ENCODE measurements around the gene FBXW7. TPM values are rescaled to one million over a fixed set of nuclear protein-coding genes. Genes with fewer than 3 reads are reported as not detected.

Gene FBXW7
- total and polyA plus RNA-seq, 2 donors (not counting 1 experiment from before 2014, with no cell fraction given), result 16.3 to 68.7 TPM

GRCh38 chr4:152523731-152524130 lies 12.2 kb downstream of the FBXW7 start:
- Histone ChIP-seq H3K4me2 (ENCODE audit: extremely low read depth, insufficient read depth, low read length) (no peak overlapping the region), H3K27me3 (ENCODE audit: control insufficient read depth, insufficient read depth, low read length) (no peaks in the 10 kb centered on the region), H3K79me2 (ENCODE audit: control insufficient read depth, insufficient read depth, low read length) (peaks cover 22% of the 10 kb centered on the region), H3K9me3 (ENCODE audit: control insufficient read depth, insufficient read depth, low read depth, low read length) (no peaks in the 10 kb centered on the region), H3K4me3 (replicated peaks in 1 of 4; ENCODE audit: control extremely low read depth in 1 of 4, insufficient read depth in 1 of 4, low read depth in 3 of 4, low read length in 4 of 4) (no peak overlapping the region), H3K9ac (ENCODE audit: insufficient read depth, low read length) (no peak overlapping the region), H3K27ac (ENCODE audit: insufficient read depth, low read length) (no peak overlapping the region), H2AFZ (ENCODE audit: low read length) (no peak overlapping the region), H3K4me1 (ENCODE audit: control insufficient read depth, extremely low read depth, insufficient read depth, low read length) (no peaks in the 10 kb centered on the region), H4K20me1 (ENCODE audit: control insufficient read depth, extremely low read depth, insufficient read depth, low read length) (no peaks in the 10 kb centered on the region), H3K36me3 (ENCODE audit: control insufficient read depth, insufficient read depth, low read length) (no peaks in the 10 kb centered on the region)
- TF ChIP-seq EZH2 (IDR thresholded peaks at IDR 0.05; ENCODE audit: low read length, missing control alignments) (no peak), CTCF (conservative IDR thresholded peaks at IDR 0.05 in 1 of 2, IDR thresholded peaks at IDR 0.05 in 1 of 2; ENCODE audit: low read depth in 1 of 2, low read length in 2 of 2) (no peak)
- DNase-seq (ENCODE audit: low read depth in 2 of 2), result peak in 1 of 2 donors; percentile 15

- Histone ChIP-seq H3K36me3 (ENCODE audit: control insufficient read depth, insufficient read depth, low read length) (no peaks in the 10 kb centered on the region), H3K79me2 (ENCODE audit: control insufficient read depth, insufficient read depth, low read length) (peaks cover 21% of the 10 kb centered on the region), H4K20me1 (ENCODE audit: control insufficient read depth, extremely low read depth, insufficient read depth, low read length) (no peaks in the 10 kb centered on the region)
Observed at GRCh38 chr4:152522754-152523153, 13.1 kb downstream of the FBXW7 start.

GRCh38 chr4:152522245-152522644 lies 13.6 kb downstream of the FBXW7 start:
- Histone ChIP-seq H3K27me3 (ENCODE audit: control insufficient read depth, insufficient read depth, low read length) (no peaks in the 10 kb centered on the region), H2AFZ (ENCODE audit: low read length) (no peak overlapping the region), H3K9me3 (ENCODE audit: control insufficient read depth, insufficient read depth, low read depth, low read length) (no peaks in the 10 kb centered on the region), H3K4me2 (ENCODE audit: extremely low read depth, insufficient read depth, low read length) (no peak overlapping the region), H3K4me1 (ENCODE audit: control insufficient read depth, extremely low read depth, insufficient read depth, low read length) (no peaks in the 10 kb centered on the region), H3K79me2 (ENCODE audit: control insufficient read depth, insufficient read depth, low read length) (peaks cover 18% of the 10 kb centered on the region), H4K20me1 (ENCODE audit: control insufficient read depth, extremely low read depth, insufficient read depth, low read length) (no peaks in the 10 kb centered on the region), H3K9ac (ENCODE audit: insufficient read depth, low read length) (no peak overlapping the region), H3K4me3 (replicated peaks in 1 of 4; ENCODE audit: control extremely low read depth in 1 of 4, insufficient read depth in 1 of 4, low read depth in 3 of 4, low read length in 4 of 4) (no peak overlapping the region), H3K36me3 (ENCODE audit: control insufficient read depth, insufficient read depth, low read length) (no peaks in the 10 kb centered on the region), H3K27ac (ENCODE audit: insufficient read depth, low read length) (no peak overlapping the region)
- TF ChIP-seq EZH2 (IDR thresholded peaks at IDR 0.05; ENCODE audit: low read length, missing control alignments) (no peak), CTCF (conservative IDR thresholded peaks at IDR 0.05 in 1 of 2, IDR thresholded peaks at IDR 0.05 in 1 of 2; ENCODE audit: low read depth in 1 of 2, low read length in 2 of 2) (no peak)
- no peak for DNase-seq (ENCODE audit: low read depth in 2 of 2)

More at GRCh38 chr4:152522754-152523153, 13.1 kb downstream of the FBXW7 start:
- no peak overlapping the region for H3K9ac ChIP-seq (ENCODE audit: insufficient read depth, low read length)
- H2AFZ ChIP-seq (ENCODE audit: low read length), result no peak overlapping the region
- DNase-seq (ENCODE audit: low read depth in 2 of 2), result no peak
- no peaks in the 10 kb centered on the region for H3K9me3 ChIP-seq (ENCODE audit: control insufficient read depth, insufficient read depth, low read depth, low read length)
- no peaks in the 10 kb centered on the region for H3K4me1 ChIP-seq (ENCODE audit: control insufficient read depth, extremely low read depth, insufficient read depth, low read length)
- no peak overlapping the region for H3K4me2 ChIP-seq (ENCODE audit: extremely low read depth, insufficient read depth, low read length)
- TF ChIP-seq EZH2 (IDR thresholded peaks at IDR 0.05; ENCODE audit: low read length, missing control alignments) (no peak), CTCF (conservative IDR thresholded peaks at IDR 0.05 in 1 of 2, IDR thresholded peaks at IDR 0.05 in 1 of 2; ENCODE audit: low read depth in 1 of 2, low read length in 2 of 2) (no peak)
- H3K27me3 ChIP-seq (ENCODE audit: control insufficient read depth, insufficient read depth, low read length), result no peaks in the 10 kb centered on the region
- no peak overlapping the region for H3K27ac ChIP-seq (ENCODE audit: insufficient read depth, low read length)
- H3K4me3 ChIP-seq (replicated peaks in 1 of 4; ENCODE audit: control extremely low read depth in 1 of 4, insufficient read depth in 1 of 4, low read depth in 3 of 4, low read length in 4 of 4), result no peak overlapping the region
